Nasal cavity respiratory epithelium epithelial cell of viscerocranial mucosa (primary cell): ENCODE measurements around the gene GOLGA8B. TPM values are rescaled to one million over a fixed set of nuclear protein-coding genes. Genes with fewer than 3 reads are reported as not detected.

ENCODE experiments used
- total RNA-seq: library from RNA; depleted of rRNA; stranded (reverse); fragments of >200 nt; gene quantifications from 2 replicates; pipeline ENCODE4 v1.2.3, GENCODE V29; 2014

GOLGA8B gene
- total RNA-seq = 27.7 and 30.5 TPM in 2 replicates

GRCh38 chr15:34583399-34584329, at the start of gene GOLGA8B:
Gene GOLGA8B (minus strand): TSS chr15:34583651. CDS start chr15:34535912, 47,739 bp downstream.

Other genes with a start within 250 kb of the GOLGA8B start
- 24.3 and 60.5 TPM in 2 replicates for gene SLC12A6, start 245.9 kb downstream of the GOLGA8B start, total RNA-seq
- 122 and 168 TPM in 2 replicates for gene NOP10, start 240.5 kb downstream of the GOLGA8B start, total RNA-seq
- not detected in 2 replicates for gene NUTM1, start 240.3 kb downstream of the GOLGA8B start, total RNA-seq
- gene LPCAT4, start 216.5 kb downstream of the GOLGA8B start, total RNA-seq = 4.8 and 9.9 TPM in 2 replicates
- gene GOLGA8A, start 145.8 kb downstream of the GOLGA8B start, total RNA-seq = 12.0 and 21.2 TPM in 2 replicates
- not detected in 2 replicates for gene GJD2, start 171.3 kb upstream of the GOLGA8B start, total RNA-seq
- gene ACTC1, start 211.9 kb upstream of the GOLGA8B start, total RNA-seq = not detected in 2 replicates